A673 (cell line): ENCODE measurements around the gene KCTD21.

Experiments
- EZH2 ChIP-seq: fragments of 200-600 bp; sonication (generic); IDR thresholded peaks from 2 replicates; pipeline ENCODE4 v1.6.1; 2017; ENCODE audit warnings: borderline replicate concordance, low read depth, mild to moderate bottlenecking, mixed read lengths, antibody characterized with exemption, low read length; ENCODE audit not compliant: poor library complexity, severe bottlenecking
- TF ChIP-seq, protein P1 (sequence below): fragments of 300-800, 200-600 bp; sonication (generic); conservative IDR thresholded peaks from 2 replicates; pipeline ENCODE4 v1.5.1; 2017; ENCODE audit warnings: low read depth, mild to moderate bottlenecking, antibody characterized with exemption, low read length, moderate library complexity, mixed read lengths

DNA sequence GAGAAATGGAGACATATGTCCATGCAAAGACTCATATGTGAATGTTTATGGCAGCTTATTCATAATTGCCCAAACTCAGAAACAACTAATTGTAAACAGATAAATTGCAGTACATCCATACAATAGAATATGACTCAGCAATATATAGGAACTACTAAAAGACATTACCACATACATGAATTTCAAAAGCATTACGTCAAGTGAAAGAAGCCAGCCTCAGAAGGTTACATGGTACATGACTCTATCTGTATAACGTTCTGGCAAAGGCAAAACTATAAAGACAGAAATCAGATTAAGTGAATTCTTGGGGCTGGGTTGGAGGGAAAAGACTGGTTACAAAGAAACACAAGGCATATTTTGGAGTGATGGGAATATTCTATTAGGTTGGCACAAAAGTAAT lies 7.2 kb downstream of the KCTD21 start:
- TF ChIP-seq EZH2, result no peak
- TF ChIP-seq, protein P1, sequence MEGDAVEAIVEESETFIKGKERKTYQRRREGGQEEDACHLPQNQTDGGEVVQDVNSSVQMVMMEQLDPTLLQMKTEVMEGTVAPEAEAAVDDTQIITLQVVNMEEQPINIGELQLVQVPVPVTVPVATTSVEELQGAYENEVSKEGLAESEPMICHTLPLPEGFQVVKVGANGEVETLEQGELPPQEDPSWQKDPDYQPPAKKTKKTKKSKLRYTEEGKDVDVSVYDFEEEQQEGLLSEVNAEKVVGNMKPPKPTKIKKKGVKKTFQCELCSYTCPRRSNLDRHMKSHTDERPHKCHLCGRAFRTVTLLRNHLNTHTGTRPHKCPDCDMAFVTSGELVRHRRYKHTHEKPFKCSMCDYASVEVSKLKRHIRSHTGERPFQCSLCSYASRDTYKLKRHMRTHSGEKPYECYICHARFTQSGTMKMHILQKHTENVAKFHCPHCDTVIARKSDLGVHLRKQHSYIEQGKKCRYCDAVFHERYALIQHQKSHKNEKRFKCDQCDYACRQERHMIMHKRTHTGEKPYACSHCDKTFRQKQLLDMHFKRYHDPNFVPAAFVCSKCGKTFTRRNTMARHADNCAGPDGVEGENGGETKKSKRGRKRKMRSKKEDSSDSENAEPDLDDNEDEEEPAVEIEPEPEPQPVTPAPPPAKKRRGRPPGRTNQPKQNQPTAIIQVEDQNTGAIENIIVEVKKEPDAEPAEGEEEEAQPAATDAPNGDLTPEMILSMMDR, result no peak
